Fibroblast of lung (primary cell): ENCODE data around the gene BBS9. TPM values are rescaled to one million over a fixed set of nuclear protein-coding genes. Genes with fewer than 3 reads are reported as not detected.

Experiments
- DNase-seq, 2 donors: peaks; one replicate each; pipeline versions ENCODE4 v3.0.0 to v3.0.0-alpha.2; 2010; ENCODE audit warnings: low read depth in 2 of 2
- H2AFZ ChIP-seq: 2 replicates; pipeline ENCODE4 v1.5.1; 2012; ENCODE audit warnings: low read length, control low read depth, inconsistent platforms
- H3K27ac ChIP-seq: 2 replicates; pipeline ENCODE4 v1.5.1; 2011; ENCODE audit warnings: low read length, control low read depth; ENCODE audit not compliant: insufficient read depth
- H3K27me3 ChIP-seq: 2 replicates; pipeline ENCODE4 v1.5.1; 2011; ENCODE audit warnings: mild to moderate bottlenecking, low read length; ENCODE audit not compliant: control insufficient read depth, insufficient read depth
- H3K36me3 ChIP-seq: 2 replicates; pipeline ENCODE4 v1.5.1; 2011; ENCODE audit warnings: low read length; ENCODE audit not compliant: control insufficient read depth, insufficient read depth
- H3K4me1 ChIP-seq: 2 replicates; pipeline ENCODE4 v1.5.1; 2011; ENCODE audit warnings: low read length; ENCODE audit not compliant: control insufficient read depth, insufficient read depth; ENCODE audit errors: extremely low read depth
- H3K4me2 ChIP-seq: 2 replicates; pipeline ENCODE4 v1.5.1; 2011; ENCODE audit warnings: low read length, control low read depth; ENCODE audit not compliant: insufficient read depth; ENCODE audit errors: extremely low read depth
- H3K4me3 ChIP-seq, 4 experiments: fragments of 200-600 bp in 1 of 4; sonication (generic) in 1 of 4; replicated peaks in 1 of 4; 2 replicates each; pipeline ENCODE4 v1.5.1; 2011 to 2016; ENCODE audit warnings: low read length in 4 of 4, low read depth in 3 of 4, mild to moderate bottlenecking in 3 of 4, control low read depth in 2 of 4, inconsistent platforms in 1 of 4, mixed read lengths in 1 of 4; ENCODE audit not compliant: insufficient read depth in 1 of 4; ENCODE audit errors: control extremely low read depth in 1 of 4
- H3K79me2 ChIP-seq: 2 replicates; pipeline ENCODE4 v1.5.1; 2012; ENCODE audit warnings: mild to moderate bottlenecking, low read length, inconsistent platforms; ENCODE audit not compliant: control insufficient read depth, insufficient read depth
- H3K9ac ChIP-seq: 2 replicates; pipeline ENCODE4 v1.5.1; 2011; ENCODE audit warnings: mild to moderate bottlenecking, low read length, control low read depth; ENCODE audit not compliant: insufficient read depth
- H3K9me3 ChIP-seq: 2 replicates; pipeline ENCODE4 v1.5.1; 2012; ENCODE audit warnings: low read depth, low read length; ENCODE audit not compliant: control insufficient read depth, insufficient read depth
- H4K20me1 ChIP-seq: 2 replicates; pipeline ENCODE4 v1.5.1; 2011; ENCODE audit warnings: low read length; ENCODE audit not compliant: control insufficient read depth, insufficient read depth; ENCODE audit errors: extremely low read depth
- CTCF ChIP-seq, 2 donors: IDR thresholded peaks in 1 of 2; conservative IDR thresholded peaks in 1 of 2; 1 replicate in 1 of 2; 2 replicates in 1 of 2; pipeline ENCODE4 v1.5.1; 2011 to 2012; ENCODE audit warnings: low read length in 2 of 2, control low read depth in 1 of 2, inconsistent platforms in 1 of 2, low read depth in 1 of 2, mild to moderate bottlenecking in 1 of 2
- EZH2 ChIP-seq: IDR thresholded peaks from 2 replicates; pipeline ENCODE4 v1.5.1; 2012; ENCODE audit warnings: low read length, control low read depth, mild to moderate bottlenecking; ENCODE audit errors: missing control alignments
- polyA plus RNA-seq, 2 donors: library from polyadenylated mRNA; depleted of rRNA in 1 of 2; stranded (reverse) in 1 of 2; unstranded in 1 of 2; fragments of >200 nt; gene quantifications; 2 replicates each; pipeline ENCODE4 v1.2.1, GENCODE V29; 2011 to 2012; ENCODE audit warnings: missing spikeins in 1 of 2
- total RNA-seq: library from RNA; depleted of rRNA; stranded (reverse); fragments of >200 nt; gene quantifications from 2 replicates; pipeline ENCODE4 v1.2.1, GENCODE V29; 2014

The BBS9 gene
- total and polyA plus RNA-seq, 2 donors (not counting 1 experiment from before 2014, with no cell fraction given) = 19.1 to 26.9 TPM

GRCh38 chr7:33627741-33628140, 498.4 kb downstream of the BBS9 start:
- H3K27me3 ChIP-seq = no peaks in the 10 kb centered on the region
- H3K9me3 ChIP-seq = no peaks in the 10 kb centered on the region
- H3K4me1 ChIP-seq = no peaks in the 10 kb centered on the region
- no peak for TF ChIP-seq CTCF (conservative IDR thresholded peaks at IDR 0.05 in 1 of 2, IDR thresholded peaks at IDR 0.05 in 1 of 2; ENCODE audit: low read depth in 1 of 2, low read length in 2 of 2)
- TF ChIP-seq EZH2 = no peak
- H2AFZ ChIP-seq = no peak overlapping the region
- no peak overlapping the region for H3K4me3 ChIP-seq
- H3K36me3 ChIP-seq = no peaks in the 10 kb centered on the region
- no peaks in the 10 kb centered on the region for H4K20me1 ChIP-seq
- H3K27ac ChIP-seq = no peak overlapping the region
- no peaks in the 10 kb centered on the region for H3K79me2 ChIP-seq
- no peak overlapping the region for H3K9ac ChIP-seq
- no peak overlapping the region for H3K4me2 ChIP-seq
- DNase-seq = no peak

- H3K36me3 ChIP-seq = no peaks in the 10 kb centered on the region
- H3K4me2 ChIP-seq = no peak overlapping the region
- H3K27ac ChIP-seq = no peak overlapping the region
- DNase-seq = no peak
- H2AFZ ChIP-seq = no peak overlapping the region
- H3K4me3 ChIP-seq = no peak overlapping the region
- no peaks in the 10 kb centered on the region for H3K79me2 ChIP-seq
- H3K4me1 ChIP-seq = no peaks in the 10 kb centered on the region
- no peaks in the 10 kb centered on the region for H3K9me3 ChIP-seq
- no peak for TF ChIP-seq CTCF (conservative IDR thresholded peaks at IDR 0.05 in 1 of 2, IDR thresholded peaks at IDR 0.05 in 1 of 2; ENCODE audit: low read depth in 1 of 2, low read length in 2 of 2)
- H4K20me1 ChIP-seq = no peaks in the 10 kb centered on the region
- H3K27me3 ChIP-seq = no peaks in the 10 kb centered on the region
- H3K9ac ChIP-seq = no peak overlapping the region
These were observed 499.5 kb downstream of the BBS9 start for GRCh38 chr7:33628894-33629293.

- Histone ChIP-seq H3K36me3 (no peaks in the 10 kb centered on the region), H3K79me2 (no peaks in the 10 kb centered on the region), H3K4me1 (no peaks in the 10 kb centered on the region), H3K9ac (no peak overlapping the region), H3K27me3 (no peaks in the 10 kb centered on the region), H3K27ac (no peak overlapping the region), H4K20me1 (no peaks in the 10 kb centered on the region), H3K4me3 (no peak overlapping the region), H3K4me2 (no peak overlapping the region), H2AFZ (no peak overlapping the region), H3K9me3 (no peaks in the 10 kb centered on the region)
- no peak for DNase-seq
- TF ChIP-seq EZH2 = no peak
- TF ChIP-seq CTCF (conservative IDR thresholded peaks at IDR 0.05 in 1 of 2, IDR thresholded peaks at IDR 0.05 in 1 of 2; ENCODE audit: low read depth in 1 of 2, low read length in 2 of 2) = no peak
These were observed 501.0 kb downstream of the BBS9 start for GRCh38 chr7:33630359-33630758.
